K562 (cell line): Measurements from ENCODE around the gene HEATR9. TPM values are rescaled to one million over a fixed set of nuclear protein-coding genes. Genes with fewer than 3 reads are reported as not detected.

Experiments
- CBX8 ChIP-seq: fragments of 200-600 bp; sonication (generic); IDR thresholded peaks from 2 replicates; pipeline ENCODE4 v1.6.1; 2012; ENCODE audit warnings: borderline replicate concordance, mixed run types, low read depth, mild to moderate bottlenecking, moderate library complexity, mixed read lengths, low read length, control low read depth, inconsistent platforms; ENCODE audit not compliant: poor library complexity, severe bottlenecking; ENCODE audit errors: extremely low read depth
- HCFC1 ChIP-seq: IDR thresholded peaks from 2 replicates; pipeline ENCODE4 v1.6.1; 2012; ENCODE audit warnings: low read depth, low read length, improper control_type of control experiment
- NR2F6 ChIP-seq: fragments of 450-650 bp; formaldehyde crosslinking; IDR thresholded peaks from 2 replicates; pipeline ENCODE4 v1.4.0; 2020; ENCODE audit warnings: mild to moderate bottlenecking
- SIRT6 ChIP-seq: IDR thresholded peaks from one replicate; pipeline ENCODE4 v1.6.1; 2012; ENCODE audit warnings: low read depth, mild to moderate bottlenecking, control low read depth, inconsistent platforms, low read length, moderate library complexity
- TRIM28 ChIP-seq: fragments of 450-650 bp; IDR thresholded peaks from 2 replicates; pipeline ENCODE4 v1.6.1; 2017
- polyA plus RNA-seq, 8 experiments: library from polyadenylated mRNA; depleted of rRNA in 4 of 8; stranded (reverse) in 5 of 8; unstranded in 3 of 8; fragments of >200 nt; fragmentation: Nextera tagmentation in 2 of 8; fragmentation: Illumina TruSeq in 1 of 8; extraction: Ambion mirVana in 2 of 8; extraction: Trizol in 1 of 8; gene quantifications; 2 replicates each; pipeline versions ENCODE4 v1.2.1 to v1.2.3, GENCODE V29; 2011 to 2014; ENCODE audit warnings: inconsistent platforms in 1 of 8, missing spikeins in 1 of 8
- total RNA-seq, 7 experiments: library from RNA; depleted of rRNA in 6 of 7; stranded (reverse); fragments of >200 nt in 6 of 7; fragmentation: Illumina TruSeq in 2 of 7; extraction: Trizol in 2 of 7; gene quantifications; 2 replicates each; pipeline versions ENCODE4 v1.2.1 to v1.2.3, GENCODE V29; 2011 to 2021; ENCODE audit warnings: low replicate concordance in 1 of 7
- TF ChIP-seq, protein P1 (sequence below), 2 experiments: fragments of 450-650 bp; IDR thresholded peaks; 2 replicates each; pipeline ENCODE4 v1.6.1; 2016; ENCODE audit warnings: mild to moderate bottlenecking in 2 of 2, borderline replicate concordance in 1 of 2, low read depth in 1 of 2, moderate library complexity in 1 of 2
- TF ChIP-seq, protein P2 (sequence below), 2 experiments: fragments of 450-650 bp; IDR thresholded peaks; 2 replicates each; pipeline ENCODE4 v1.6.1; 2016
- TF ChIP-seq, protein P3 (sequence below): fragments of 450-650 bp; formaldehyde crosslinking; IDR thresholded peaks from 2 replicates; pipeline ENCODE4 v1.4.0; 2022; ENCODE audit warnings: mild to moderate bottlenecking, moderate library complexity
- TF ChIP-seq, protein P4 (sequence below), 2 experiments: fragments of 150-350 bp in 1 of 2; IDR thresholded peaks; 2 replicates each; pipeline ENCODE4 v1.6.1; 2012 to 2016; ENCODE audit warnings: low read depth in 2 of 2, low read length in 2 of 2, mild to moderate bottlenecking in 1 of 2, moderate library complexity in 1 of 2

HEATR9 gene
- total and polyA plus RNA-seq, 9 of the 15 experiments (the other 6 are each of a cell fraction or from before 2014, with no cell fraction given) = not detected

DNA sequence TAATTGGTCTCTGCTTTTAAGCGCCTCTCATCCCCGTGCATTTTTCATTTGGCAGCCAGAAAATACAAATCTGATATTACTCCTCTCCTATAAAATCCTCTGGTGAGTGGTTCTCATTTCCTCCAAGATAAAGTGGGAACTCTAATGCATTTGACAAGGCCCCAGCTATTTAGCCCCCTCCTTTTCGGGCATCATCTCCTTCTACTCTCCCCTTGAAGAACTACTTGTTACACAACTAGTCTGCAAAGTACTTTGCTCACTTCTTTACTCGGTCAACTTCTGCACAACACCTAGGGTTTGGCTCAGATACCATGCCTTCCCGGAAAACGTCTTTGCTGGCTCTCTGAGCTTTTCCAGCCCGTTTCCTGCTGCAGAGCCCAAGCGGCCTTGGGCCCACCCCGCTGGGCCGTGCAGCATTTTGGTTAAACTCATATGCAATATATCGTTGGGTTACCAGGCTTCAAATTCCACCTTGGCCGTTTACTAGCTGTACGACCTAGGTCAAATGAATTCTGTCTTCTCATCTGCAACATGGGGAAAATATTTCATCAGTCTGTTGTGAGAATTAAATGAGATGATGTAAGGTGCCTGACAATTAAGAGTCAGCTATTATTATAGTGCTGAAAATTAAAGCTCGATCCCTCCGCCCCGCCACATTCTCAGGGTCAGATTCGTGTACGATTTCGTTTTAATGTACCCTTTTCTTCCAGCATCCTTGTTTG is 60.3 kb downstream of the HEATR9 start (continued):
- TF ChIP-seq, protein P1, sequence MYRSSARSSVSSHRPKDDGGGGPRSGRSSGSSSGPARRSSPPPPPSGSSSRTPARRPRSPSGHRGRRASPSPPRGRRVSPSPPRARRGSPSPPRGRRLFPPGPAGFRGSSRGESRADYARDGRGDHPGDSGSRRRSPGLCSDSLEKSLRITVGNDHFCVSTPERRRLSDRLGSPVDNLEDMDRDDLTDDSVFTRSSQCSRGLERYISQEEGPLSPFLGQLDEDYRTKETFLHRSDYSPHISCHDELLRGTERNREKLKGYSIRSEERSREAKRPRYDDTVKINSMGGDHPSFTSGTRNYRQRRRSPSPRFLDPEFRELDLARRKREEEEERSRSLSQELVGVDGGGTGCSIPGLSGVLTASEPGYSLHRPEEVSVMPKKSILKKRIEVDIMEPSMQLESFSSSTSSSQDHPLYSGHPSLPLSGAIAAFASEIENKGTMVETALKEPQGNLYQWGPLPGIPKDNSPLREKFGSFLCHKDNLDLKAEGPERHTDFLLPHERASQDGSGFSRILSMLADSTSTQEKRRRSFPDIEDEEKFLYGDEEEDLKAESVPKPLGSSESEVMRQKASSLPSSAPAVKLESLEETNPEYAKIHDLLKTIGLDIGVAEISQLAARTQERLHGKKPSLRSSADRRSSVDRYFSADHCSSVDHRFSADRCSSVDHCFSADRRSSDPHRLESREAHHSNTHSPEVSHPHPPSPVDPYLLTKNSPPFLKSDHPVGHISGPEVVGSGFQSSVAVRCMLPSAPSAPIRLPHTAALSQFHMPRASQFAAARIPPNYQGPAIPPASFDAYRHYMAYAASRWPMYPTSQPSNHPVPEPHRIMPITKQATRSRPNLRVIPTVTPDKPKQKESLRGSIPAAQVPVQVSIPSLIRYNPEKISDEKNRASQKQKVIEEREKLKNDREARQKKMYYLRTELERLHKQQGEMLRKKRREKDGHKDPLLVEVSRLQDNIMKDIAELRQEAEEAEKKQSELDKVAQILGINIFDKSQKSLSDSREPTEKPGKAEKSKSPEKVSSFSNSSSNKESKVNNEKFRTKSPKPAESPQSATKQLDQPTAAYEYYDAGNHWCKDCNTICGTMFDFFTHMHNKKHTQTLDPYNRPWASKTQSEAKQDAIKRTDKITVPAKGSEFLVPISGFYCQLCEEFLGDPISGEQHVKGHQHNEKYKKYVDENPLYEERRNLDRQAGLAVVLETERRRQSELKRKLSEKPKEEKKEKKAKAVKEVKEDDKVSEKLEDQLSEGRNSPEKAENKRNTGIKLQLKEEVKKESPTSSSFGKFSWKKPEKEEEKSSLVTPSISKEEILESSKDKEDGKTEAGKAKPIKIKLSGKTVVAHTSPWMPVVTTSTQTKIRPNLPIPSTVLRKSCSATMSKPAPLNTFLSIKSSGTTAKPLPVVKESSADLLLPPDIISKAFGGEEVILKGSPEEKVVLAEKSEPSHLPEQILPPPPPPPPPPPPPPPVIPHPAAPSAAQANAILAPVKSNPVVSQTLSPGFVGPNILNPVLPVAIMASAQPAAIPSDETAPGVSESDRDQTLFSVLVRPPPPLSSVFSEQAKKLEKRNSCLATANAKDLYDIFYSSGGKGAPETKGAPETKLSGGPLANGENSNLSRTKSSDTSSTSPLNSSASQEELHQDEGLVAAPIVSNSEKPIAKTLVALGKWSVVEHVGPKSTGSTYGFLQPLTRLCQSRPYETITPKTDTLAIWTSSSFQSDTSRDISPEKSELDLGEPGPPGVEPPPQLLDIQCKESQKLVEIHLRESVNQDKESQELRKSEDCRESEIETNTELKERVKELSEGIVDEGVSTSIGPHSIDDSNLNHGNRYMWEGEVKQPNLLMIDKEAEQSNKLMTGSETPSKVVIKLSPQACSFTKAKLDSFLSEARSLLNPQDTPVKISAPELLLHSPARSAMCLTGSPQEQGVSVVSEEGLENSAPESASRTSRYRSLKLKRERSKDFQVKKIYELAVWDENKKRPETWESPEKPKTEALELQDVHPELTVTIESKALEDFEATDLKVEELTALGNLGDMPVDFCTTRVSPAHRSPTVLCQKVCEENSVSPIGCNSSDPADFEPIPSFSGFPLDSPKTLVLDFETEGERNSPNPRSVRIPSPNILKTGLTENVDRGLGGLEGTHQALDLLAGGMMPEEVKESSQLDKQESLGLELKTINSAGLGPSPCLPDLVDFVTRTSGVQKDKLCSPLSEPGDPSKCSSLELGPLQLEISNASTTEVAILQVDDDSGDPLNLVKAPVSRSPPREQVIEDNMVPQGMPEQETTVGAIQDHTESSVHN (IDR thresholded peaks at IDR 0.05; ENCODE audit: borderline replicate concordance in 1 of 2, low read depth in 1 of 2) = 0 out of 4 replicates have a peak, but pooled peaks of 1 of the 2 experiments have one; percentile 46
- TF ChIP-seq CBX8 (no peak), NR2F6 (CRISPR knock-in tag) (0 out of 2 replicates have a peak, but pooled peaks have one; percentile 47), SIRT6 (no peak), TRIM28 (0 out of 2 replicates have a peak, but pooled peaks have one; percentile 5), HCFC1 (no peak)
- TF ChIP-seq, protein P2, sequence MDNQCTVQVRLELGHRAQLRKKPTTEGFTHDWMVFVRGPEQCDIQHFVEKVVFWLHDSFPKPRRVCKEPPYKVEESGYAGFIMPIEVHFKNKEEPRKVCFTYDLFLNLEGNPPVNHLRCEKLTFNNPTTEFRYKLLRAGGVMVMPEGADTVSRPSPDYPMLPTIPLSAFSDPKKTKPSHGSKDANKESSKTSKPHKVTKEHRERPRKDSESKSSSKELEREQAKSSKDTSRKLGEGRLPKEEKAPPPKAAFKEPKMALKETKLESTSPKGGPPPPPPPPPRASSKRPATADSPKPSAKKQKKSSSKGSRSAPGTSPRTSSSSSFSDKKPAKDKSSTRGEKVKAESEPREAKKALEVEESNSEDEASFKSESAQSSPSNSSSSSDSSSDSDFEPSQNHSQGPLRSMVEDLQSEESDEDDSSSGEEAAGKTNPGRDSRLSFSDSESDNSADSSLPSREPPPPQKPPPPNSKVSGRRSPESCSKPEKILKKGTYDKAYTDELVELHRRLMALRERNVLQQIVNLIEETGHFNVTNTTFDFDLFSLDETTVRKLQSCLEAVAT (IDR thresholded peaks at IDR 0.05) = no peak
- TF ChIP-seq, protein P3, sequence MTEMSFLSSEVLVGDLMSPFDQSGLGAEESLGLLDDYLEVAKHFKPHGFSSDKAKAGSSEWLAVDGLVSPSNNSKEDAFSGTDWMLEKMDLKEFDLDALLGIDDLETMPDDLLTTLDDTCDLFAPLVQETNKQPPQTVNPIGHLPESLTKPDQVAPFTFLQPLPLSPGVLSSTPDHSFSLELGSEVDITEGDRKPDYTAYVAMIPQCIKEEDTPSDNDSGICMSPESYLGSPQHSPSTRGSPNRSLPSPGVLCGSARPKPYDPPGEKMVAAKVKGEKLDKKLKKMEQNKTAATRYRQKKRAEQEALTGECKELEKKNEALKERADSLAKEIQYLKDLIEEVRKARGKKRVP = peak; percentile 79
- TF ChIP-seq, protein P4, sequence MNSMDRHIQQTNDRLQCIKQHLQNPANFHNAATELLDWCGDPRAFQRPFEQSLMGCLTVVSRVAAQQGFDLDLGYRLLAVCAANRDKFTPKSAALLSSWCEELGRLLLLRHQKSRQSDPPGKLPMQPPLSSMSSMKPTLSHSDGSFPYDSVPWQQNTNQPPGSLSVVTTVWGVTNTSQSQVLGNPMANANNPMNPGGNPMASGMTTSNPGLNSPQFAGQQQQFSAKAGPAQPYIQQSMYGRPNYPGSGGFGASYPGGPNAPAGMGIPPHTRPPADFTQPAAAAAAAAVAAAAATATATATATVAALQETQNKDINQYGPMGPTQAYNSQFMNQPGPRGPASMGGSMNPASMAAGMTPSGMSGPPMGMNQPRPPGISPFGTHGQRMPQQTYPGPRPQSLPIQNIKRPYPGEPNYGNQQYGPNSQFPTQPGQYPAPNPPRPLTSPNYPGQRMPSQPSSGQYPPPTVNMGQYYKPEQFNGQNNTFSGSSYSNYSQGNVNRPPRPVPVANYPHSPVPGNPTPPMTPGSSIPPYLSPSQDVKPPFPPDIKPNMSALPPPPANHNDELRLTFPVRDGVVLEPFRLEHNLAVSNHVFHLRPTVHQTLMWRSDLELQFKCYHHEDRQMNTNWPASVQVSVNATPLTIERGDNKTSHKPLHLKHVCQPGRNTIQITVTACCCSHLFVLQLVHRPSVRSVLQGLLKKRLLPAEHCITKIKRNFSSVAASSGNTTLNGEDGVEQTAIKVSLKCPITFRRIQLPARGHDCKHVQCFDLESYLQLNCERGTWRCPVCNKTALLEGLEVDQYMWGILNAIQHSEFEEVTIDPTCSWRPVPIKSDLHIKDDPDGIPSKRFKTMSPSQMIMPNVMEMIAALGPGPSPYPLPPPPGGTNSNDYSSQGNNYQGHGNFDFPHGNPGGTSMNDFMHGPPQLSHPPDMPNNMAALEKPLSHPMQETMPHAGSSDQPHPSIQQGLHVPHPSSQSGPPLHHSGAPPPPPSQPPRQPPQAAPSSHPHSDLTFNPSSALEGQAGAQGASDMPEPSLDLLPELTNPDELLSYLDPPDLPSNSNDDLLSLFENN (IDR thresholded peaks at IDR 0.05; ENCODE audit: low read depth in 2 of 2, low read length in 2 of 2) = 0 out of 4 replicates have a peak, but pooled peaks of 1 of the 2 experiments have one; percentile 10
